Endothelial cell of umbilical vein (primary cell): ENCODE measurements around the gene LDLRAD4. TPM values are rescaled to one million over a fixed set of nuclear protein-coding genes. Genes with fewer than 3 reads are reported as not detected.

Source experiments
- BruUV-seq: library from RNA; stranded (reverse); fragments of 400-500 nt; replicated peaks from 2 replicates; lab custom pipeline; 2021; lab: Mats Ljungman, UMichigan
- CTCF ChIA-PET: fragments of 300-600, 350-600 bp; sonication (Branson Sonifier 250); formaldehyde crosslinking; loops from one replicate; lab custom pipeline; 2021; ENCODE audit warnings: antibody characterized with exemption, inconsistent platforms; lab: Charles Lee
- POLR2A ChIA-PET: fragments of 300-600, 350-600 bp; sonication (Branson Sonifier 250); formaldehyde crosslinking; loops from one replicate; lab custom pipeline; 2021; ENCODE audit warnings: antibody characterized with exemption, inconsistent platforms; lab: Charles Lee
- DNase-seq: peaks from one replicate; pipeline ENCODE4 v3.0.0-alpha.2; 2011; ENCODE audit warnings: low read depth, low spot score
- FAIRE-seq: peaks from 2 replicates; lab custom pipeline; 2011; peaks lifted over from hg19 to GRCh38; lab: Jason Lieb, UNC
- H2AFZ ChIP-seq: 2 replicates; pipeline ENCODE4 v1.6.0; 2012; ENCODE audit warnings: low read depth, low read length, control low read depth, inconsistent platforms
- H3K27ac ChIP-seq: 2 replicates; pipeline ENCODE4 v1.5.1; 2011; ENCODE audit warnings: low read depth, mild to moderate bottlenecking, control low read depth, low read length, moderate library complexity; ENCODE audit not compliant: insufficient read depth
- H3K27me3 ChIP-seq, 2 experiments: 2 replicates each; pipeline versions ENCODE4 v1.6.0 to v1.6.1; 2011; ENCODE audit warnings: low read length in 2 of 2, mixed read lengths in 1 of 2; ENCODE audit not compliant: control insufficient read depth in 2 of 2, insufficient read depth in 2 of 2
- H3K36me3 ChIP-seq, 2 experiments: 2 replicates in 1 of 2; 3 replicates in 1 of 2; pipeline ENCODE4 v1.5.1; 2011; ENCODE audit warnings: low read length in 2 of 2, mild to moderate bottlenecking in 1 of 2, moderate library complexity in 1 of 2; ENCODE audit not compliant: control insufficient read depth in 2 of 2, insufficient read depth in 2 of 2; ENCODE audit errors: extremely low read depth in 1 of 2
- H3K4me1 ChIP-seq: 3 replicates; pipeline ENCODE4 v1.5.1; 2011; ENCODE audit warnings: mild to moderate bottlenecking, low read length; ENCODE audit not compliant: control insufficient read depth, insufficient read depth; ENCODE audit errors: extremely low read depth
- H3K4me2 ChIP-seq: 2 replicates; pipeline ENCODE4 v1.6.1; 2011; ENCODE audit warnings: low read length, control low read depth, mixed read lengths; ENCODE audit not compliant: insufficient read depth
- H3K4me3 ChIP-seq, 3 experiments: fragments of 200-600 bp in 1 of 3; sonication (generic), shearing (Covaris generic) in 1 of 3; replicated peaks in 1 of 3; 2 replicates each; pipeline ENCODE4 v1.5.1; 2011 to 2016; ENCODE audit warnings: control low read depth in 3 of 3, low read length in 3 of 3, mild to moderate bottlenecking in 2 of 3, inconsistent platforms in 1 of 3, low read depth in 1 of 3, moderate library complexity in 1 of 3; ENCODE audit not compliant: insufficient read depth in 1 of 3
- H3K79me2 ChIP-seq: 2 replicates; pipeline ENCODE4 v1.6.0; 2012; ENCODE audit warnings: low read length, inconsistent platforms; ENCODE audit not compliant: control insufficient read depth, insufficient read depth
- H3K9ac ChIP-seq: replicated peaks from 2 replicates; pipeline ENCODE3; 2011; ENCODE audit warnings: low read length, control low read depth; ENCODE audit not compliant: insufficient read depth; ENCODE audit errors: extremely low read depth
- H3K9me1 ChIP-seq: replicated peaks from 3 replicates; pipeline ENCODE4 v1.6.0; 2011; ENCODE audit warnings: mild to moderate bottlenecking, low read length; ENCODE audit not compliant: control insufficient read depth, insufficient read depth; ENCODE audit errors: extremely low read depth
- H3K9me3 ChIP-seq: replicated peaks from 2 replicates; pipeline ENCODE4 v1.5.1; 2012; ENCODE audit warnings: low read length, inconsistent platforms; ENCODE audit not compliant: control insufficient read depth, insufficient read depth
- H4K20me1 ChIP-seq: replicated peaks from 2 replicates; pipeline ENCODE3; 2011; ENCODE audit warnings: mild to moderate bottlenecking, low read length; ENCODE audit not compliant: control insufficient read depth, insufficient read depth; ENCODE audit errors: extremely low read depth
- EZH2 ChIP-seq: IDR thresholded peaks from 2 replicates; pipeline ENCODE4 v1.6.1; 2012; ENCODE audit warnings: borderline replicate concordance, low read depth, mild to moderate bottlenecking, moderate library complexity, low read length, inconsistent platforms; ENCODE audit not compliant: severe bottlenecking
- FOS ChIP-seq: IDR thresholded peaks from 2 replicates; pipeline ENCODE4 v1.6.1; 2011; ENCODE audit warnings: mild to moderate bottlenecking, low read length, moderate library complexity, borderline replicate concordance; ENCODE audit not compliant: insufficient read depth
- GATA2 ChIP-seq: IDR thresholded peaks from 2 replicates; pipeline ENCODE4 v1.7.0; 2011; ENCODE audit warnings: low read depth, mild to moderate bottlenecking, moderate library complexity, mixed read lengths, low read length; ENCODE audit not compliant: insufficient read length, insufficient read depth
- JUN ChIP-seq: IDR thresholded peaks from 2 replicates; pipeline ENCODE4 v1.6.1; 2011; ENCODE audit warnings: borderline replicate concordance, low read depth; ENCODE audit not compliant: insufficient read length, insufficient read depth
- MAX ChIP-seq: IDR thresholded peaks from 2 replicates; pipeline ENCODE4 v1.6.1; 2011; ENCODE audit not compliant: insufficient read depth, insufficient read length
- MYC ChIP-seq: IDR thresholded peaks from one replicate; pipeline ENCODE4 v1.6.1; 2011; ENCODE audit warnings: mild to moderate bottlenecking, low read depth, low read length
- POLR2A ChIP-seq: IDR thresholded peaks from 2 replicates; pipeline ENCODE4 v1.6.1; 2012; ENCODE audit warnings: low read depth, mild to moderate bottlenecking, control low read depth, low read length
- POLR2AphosphoS5 ChIP-seq: IDR thresholded peaks from 2 replicates; pipeline ENCODE4 v1.6.1; 2012; ENCODE audit warnings: low read depth, mild to moderate bottlenecking, control low read depth, low read length, moderate library complexity; ENCODE audit not compliant: insufficient read depth
- dilution Hi-C: fragments of 300-500 bp; cut with MboI; formaldehyde crosslinking; loops from one replicate; pipeline ENCODE4 v1.15.0; 2019; ENCODE audit warnings: low sequenced_read_pairs; ENCODE audit not compliant: extremely low pct_ligation_motif_present
- intact Hi-C: fragments of 100-400 bp; cut with micrococcal nuclease; formaldehyde crosslinking; loops from one replicate; pipeline ENCODE4 v1.10.0; 2022
- polyA plus RNA-seq, 4 experiments: library from polyadenylated mRNA; depleted of rRNA in 3 of 4; stranded (reverse) in 3 of 4; unstranded in 1 of 4; fragments of >200 nt; gene quantifications; 2 replicates each; pipeline versions ENCODE4 v1.2.1 to v1.2.3, GENCODE V29; 2011 to 2012; ENCODE audit warnings: missing spikeins in 1 of 4
- total RNA-seq: library from RNA; stranded (reverse); gene quantifications from 2 replicates; pipeline ENCODE4 v1.2.3, GENCODE V29; 2021
- TF ChIP-seq, protein P1 (sequence below), 2 donors: IDR thresholded peaks; 1 replicate in 1 of 2; 2 replicates in 1 of 2; pipeline ENCODE4 v1.5.1; 2011; ENCODE audit warnings: low read length in 2 of 2, mild to moderate bottlenecking in 2 of 2, moderate library complexity in 2 of 2, control low read depth in 1 of 2, inconsistent platforms in 1 of 2, low read depth in 1 of 2; ENCODE audit not compliant: insufficient read depth in 1 of 2; ENCODE audit errors: extremely low read depth in 1 of 2

Gene LDLRAD4
- total and polyA plus RNA-seq, 2 donors (not counting 3 experiments of a cell fraction or from before 2014, with no cell fraction given) = 5.2 to 6.5 TPM

DNA sequence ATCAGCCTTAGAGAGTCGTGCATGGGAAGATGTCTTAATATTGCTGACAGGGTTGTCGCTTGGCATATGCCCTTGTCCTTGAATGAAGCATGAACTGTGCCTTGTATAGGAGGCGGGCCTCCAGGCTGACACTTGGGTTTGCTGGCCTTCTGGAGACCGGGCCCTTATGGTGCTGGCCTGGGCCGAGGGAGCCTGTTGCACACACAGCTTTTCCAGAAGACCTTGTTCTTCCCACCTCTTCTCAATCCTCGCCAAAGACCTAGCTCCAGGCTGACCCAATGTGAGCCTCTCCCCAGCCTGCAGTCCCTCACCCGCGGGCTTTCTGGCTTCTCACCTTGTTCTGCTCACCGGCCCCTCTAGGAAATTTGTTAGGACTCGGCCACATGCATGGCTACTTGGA is 308.7 kb downstream of the LDLRAD4 start:
- Histone ChIP-seq H3K9me1 (no peaks in the 10 kb centered on the region), H3K9me3 (no peaks in the 10 kb centered on the region), H4K20me1 (no peaks in the 10 kb centered on the region), H3K27ac (no peak overlapping the region), H2AFZ (no peak overlapping the region), H3K27me3 (no peaks in the 10 kb centered on the region), H3K4me1 (no peaks in the 10 kb centered on the region), H3K9ac (no peak overlapping the region), H3K79me2 (no peaks in the 10 kb centered on the region), H3K36me3 (no peaks in the 10 kb centered on the region), H3K4me3 (no peak overlapping the region), H3K4me2 (no peak overlapping the region)
- FAIRE-seq (no peak), DNase-seq (no peak)
- intact Hi-C loops = no loop called here
- TF ChIP-seq, protein P1, sequence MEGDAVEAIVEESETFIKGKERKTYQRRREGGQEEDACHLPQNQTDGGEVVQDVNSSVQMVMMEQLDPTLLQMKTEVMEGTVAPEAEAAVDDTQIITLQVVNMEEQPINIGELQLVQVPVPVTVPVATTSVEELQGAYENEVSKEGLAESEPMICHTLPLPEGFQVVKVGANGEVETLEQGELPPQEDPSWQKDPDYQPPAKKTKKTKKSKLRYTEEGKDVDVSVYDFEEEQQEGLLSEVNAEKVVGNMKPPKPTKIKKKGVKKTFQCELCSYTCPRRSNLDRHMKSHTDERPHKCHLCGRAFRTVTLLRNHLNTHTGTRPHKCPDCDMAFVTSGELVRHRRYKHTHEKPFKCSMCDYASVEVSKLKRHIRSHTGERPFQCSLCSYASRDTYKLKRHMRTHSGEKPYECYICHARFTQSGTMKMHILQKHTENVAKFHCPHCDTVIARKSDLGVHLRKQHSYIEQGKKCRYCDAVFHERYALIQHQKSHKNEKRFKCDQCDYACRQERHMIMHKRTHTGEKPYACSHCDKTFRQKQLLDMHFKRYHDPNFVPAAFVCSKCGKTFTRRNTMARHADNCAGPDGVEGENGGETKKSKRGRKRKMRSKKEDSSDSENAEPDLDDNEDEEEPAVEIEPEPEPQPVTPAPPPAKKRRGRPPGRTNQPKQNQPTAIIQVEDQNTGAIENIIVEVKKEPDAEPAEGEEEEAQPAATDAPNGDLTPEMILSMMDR (IDR thresholded peaks at IDR 0.05; ENCODE audit: extremely low read depth in 1 of 2, insufficient read depth in 1 of 2, low read depth in 1 of 2, low read length in 2 of 2) = no peak
- TF ChIP-seq FOS = no peak
- TF ChIP-seq MYC = no peak
- no peak for TF ChIP-seq JUN
- TF ChIP-seq MAX = no peak
- no peak for TF ChIP-seq POLR2AphosphoS5
- no peak for TF ChIP-seq EZH2
- no peak for TF ChIP-seq GATA2
- no peak for TF ChIP-seq POLR2A
- dilution Hi-C loops = no loop called here
- ChIA-PET CTCF (interaction anchor here (1.0 to 10.9 kb wide), 2 partner anchors 297 to 308 kb away, joined by 3 to 195 read pairs; partner anchors contain the start of gene LDLRAD4), POLR2A (no interaction called here)
- no TSS peak for BruUV-seq
